ENCODE data around the gene CCL19.

CCL19 gene

GRCh38 chr9:34701769-34702736 lies 11.0 kb upstream of the CCL19 start:
- Histone ChIP-seq H4K20me1 (ENCODE audit: low read depth, low read length) (no peaks in the 10 kb centered on the region), H3K4me3 (ENCODE audit: insufficient read depth, low read length, poor library complexity, severe bottlenecking) (peak overlapping the region; percentile 43), H3F3A (ENCODE audit: insufficient read depth) (no peaks in the 10 kb centered on the region), H3K9ac (ENCODE audit: low read length) (peak overlapping the region; percentile 46), H3K4me2 (ENCODE audit: low read depth, low read length, poor library complexity, severe bottlenecking) (peak overlapping the region; percentile 57), H3K9me3 (ENCODE audit: insufficient read depth, low read length) (no peaks in the 10 kb centered on the region), H3K27me3 (ENCODE audit: low read length) (no peaks in the 10 kb centered on the region), H3K79me2 (ENCODE audit: insufficient read depth, low read length) (no peaks in the 10 kb centered on the region), H2AFZ (ENCODE audit: low read depth, low read length, severe bottlenecking) (peak overlapping the region; percentile 85), H3K36me3 (ENCODE audit: low read length) (no peaks in the 10 kb centered on the region), H3K9me2 (replicated peaks; ENCODE audit: insufficient read depth, low read length) (no peaks in the 10 kb centered on the region), H3K27ac (ENCODE audit: low read depth, low read length) (no peak overlapping the region)
- TF ChIP-seq EZH2phosphoT487 (conservative IDR thresholded peaks at IDR 0.05; ENCODE audit: low read length) = no peak
- TF ChIP-seq CTCF (IDR thresholded peaks at IDR 0.05; ENCODE audit: insufficient read depth, low read length, poor library complexity, severe bottlenecking) = peak; percentile 99

GRCh38 chr9:34701023-34701768 lies 10.1 kb upstream of the CCL19 start:
- H3K36me3 ChIP-seq (ENCODE audit: low read length) = no peaks in the 10 kb centered on the region
- H3K4me2 ChIP-seq (ENCODE audit: low read depth, low read length, poor library complexity, severe bottlenecking) = peak overlapping the region; percentile 57
- H3K27me3 ChIP-seq (ENCODE audit: low read length) = no peaks in the 10 kb centered on the region
- peak overlapping the region; percentile 43 for H3K4me3 ChIP-seq (ENCODE audit: insufficient read depth, low read length, poor library complexity, severe bottlenecking)
- H3K9ac ChIP-seq (ENCODE audit: low read length) = peak overlapping the region; percentile 46
- peak overlapping the region; percentile 85 for H2AFZ ChIP-seq (ENCODE audit: low read depth, low read length, severe bottlenecking)
- TF ChIP-seq EZH2phosphoT487 (conservative IDR thresholded peaks at IDR 0.05; ENCODE audit: low read length) = no peak
- TF ChIP-seq CTCF (IDR thresholded peaks at IDR 0.05; ENCODE audit: insufficient read depth, low read length, poor library complexity, severe bottlenecking) = peak; percentile 94
- no peak overlapping the region for H3K27ac ChIP-seq (ENCODE audit: low read depth, low read length)
- no peaks in the 10 kb centered on the region for H3K9me2 ChIP-seq (replicated peaks; ENCODE audit: insufficient read depth, low read length)
- H3F3A ChIP-seq (ENCODE audit: insufficient read depth) = no peaks in the 10 kb centered on the region
- no peaks in the 10 kb centered on the region for H3K79me2 ChIP-seq (ENCODE audit: insufficient read depth, low read length)
- no peaks in the 10 kb centered on the region for H4K20me1 ChIP-seq (ENCODE audit: low read depth, low read length)
- no peaks in the 10 kb centered on the region for H3K9me3 ChIP-seq (ENCODE audit: insufficient read depth, low read length)

- no peak overlapping the region for H3K9ac ChIP-seq (ENCODE audit: low read length)
- H4K20me1 ChIP-seq (ENCODE audit: low read depth, low read length) = no peaks in the 10 kb centered on the region
- no peaks in the 10 kb centered on the region for H3K9me3 ChIP-seq (ENCODE audit: insufficient read depth, low read length)
Measured at GRCh38 chr9:34694811-34695210, 3.7 kb upstream of the CCL19 start.

More at GRCh38 chr9:34694811-34695210, 3.7 kb upstream of the CCL19 start:
- Histone ChIP-seq H2AFZ (ENCODE audit: low read depth, low read length, severe bottlenecking) (no peak overlapping the region), H3K36me3 (ENCODE audit: low read length) (no peaks in the 10 kb centered on the region), H3F3A (ENCODE audit: insufficient read depth) (no peaks in the 10 kb centered on the region), H3K9me2 (replicated peaks; ENCODE audit: insufficient read depth, low read length) (no peaks in the 10 kb centered on the region), H3K27me3 (ENCODE audit: low read length) (no peaks in the 10 kb centered on the region), H3K4me2 (ENCODE audit: low read depth, low read length, poor library complexity, severe bottlenecking) (no peak overlapping the region), H3K27ac (ENCODE audit: low read depth, low read length) (no peak overlapping the region), H3K79me2 (ENCODE audit: insufficient read depth, low read length) (no peaks in the 10 kb centered on the region), H3K4me3 (ENCODE audit: insufficient read depth, low read length, poor library complexity, severe bottlenecking) (no peak overlapping the region)
- TF ChIP-seq EZH2phosphoT487 (conservative IDR thresholded peaks at IDR 0.05; ENCODE audit: low read length) (no peak), CTCF (IDR thresholded peaks at IDR 0.05; ENCODE audit: insufficient read depth, low read length, poor library complexity, severe bottlenecking) (no peak)

All from SU-DHL-6 (cell line).